HL-60 (cell line): ENCODE results near the gene ZFYVE26.

Experiments used
- CTCF ChIP-seq: IDR thresholded peaks from one replicate; pipeline ENCODE4 v1.5.1; 2011; ENCODE audit warnings: low read length, control low read depth, inconsistent platforms; ENCODE audit not compliant: insufficient read depth
- POLR2AphosphoS5 ChIP-seq: IDR thresholded peaks from 2 replicates; pipeline ENCODE4 v1.6.1; 2012; ENCODE audit warnings: low read depth

- TF ChIP-seq CTCF: no peak
- no peak for TF ChIP-seq POLR2AphosphoS5
Measured at GRCh38 chr14:67733616-67734015, 82.8 kb downstream of the ZFYVE26 start.
